H1 (cell line): ENCODE data around the gene PLP2. TPM values are rescaled to one million over a fixed set of nuclear protein-coding genes. Genes with fewer than 3 reads are reported as not detected.

ENCODE experiments used
- polyA plus RNA-seq, 7 experiments: library from polyadenylated mRNA; depleted of rRNA in 3 of 7; stranded (reverse) in 5 of 7; unstranded in 2 of 7; fragments of >200 nt in 5 of 7; fragments of 200-250 nt in 2 of 7; gene quantifications; 1 replicate in 5 of 7; 2 replicates in 1 of 7; 4 replicates in 1 of 7; pipeline versions ENCODE4 v1.2.1 to v1.2.3, GENCODE V29; 2011 to 2013; ENCODE audit warnings: missing spikeins in 2 of 7, mixed read lengths in 2 of 7
- small RNA-seq: library from polyadenylated mRNA; stranded (forward); fragments of <200 nt; extraction: miRNeasy Mini kit (QIAGEN cat#:217004); gene quantifications from one replicate; pipeline ENCODE3, GENCODE V24; 2013; ENCODE audit not compliant: insufficient read depth
- total RNA-seq: library from RNA; stranded (reverse); fragmentation: NEBNext Ultra II Directional; extraction: Animal tissue kit (Norgen Biotek cat#: 25700); gene quantifications from 2 replicates; pipeline ENCODE4 v1.2.1, GENCODE V29; 2021

Gene PLP2
- total and polyA plus RNA-seq, 2 of the 8 experiments (the other 6 are each of a cell fraction or from before 2014, with no cell fraction given), result 10.3 to 23.4 TPM

Small RNAs within 50 kb of the gene (small RNA-seq; reads per million reads assigned to genes)
- gene RN7SL262P, result not detected

Other genes starting within 250 kb of the PLP2 start
- gene OTUD5, start 214.3 kb upstream of the PLP2 start, total RNA-seq, result 50.0 and 53.5 TPM in 2 replicates
- gene OTUD5, start 214.3 kb upstream of the PLP2 start, polyA plus RNA-seq (2011; rRNA removed), result 46.3 and 60.4 TPM in 2 replicates
- 4.8 and 6.8 TPM in 2 replicates for gene KCND1, start 200.1 kb upstream of the PLP2 start, total RNA-seq
- gene KCND1, start 200.1 kb upstream of the PLP2 start, polyA plus RNA-seq (2011; rRNA removed), result 3.1 and 4.5 TPM in 2 replicates
- gene GRIPAP1, start 169.6 kb upstream of the PLP2 start, total RNA-seq, result 44.5 and 55.9 TPM in 2 replicates
- 21.6 and 26.6 TPM in 2 replicates for gene GRIPAP1, start 169.6 kb upstream of the PLP2 start, polyA plus RNA-seq (2011; rRNA removed)
- gene TFE3, start 128.5 kb upstream of the PLP2 start, total RNA-seq, result 52.9 and 55.2 TPM in 2 replicates
- gene TFE3, start 128.5 kb upstream of the PLP2 start, polyA plus RNA-seq (2011; rRNA removed), result 33.7 and 81.1 TPM in 2 replicates
- gene CCDC120, start 112.9 kb upstream of the PLP2 start, total RNA-seq, result 11.8 and 11.9 TPM in 2 replicates
- 4.9 and 8.6 TPM in 2 replicates for gene CCDC120, start 112.9 kb upstream of the PLP2 start, polyA plus RNA-seq (2011; rRNA removed)
- gene PRAF2, start 97.9 kb upstream of the PLP2 start, total RNA-seq, result 11.3 and 12.1 TPM in 2 replicates
- 15.4 and 18.9 TPM in 2 replicates for gene PRAF2, start 97.9 kb upstream of the PLP2 start, polyA plus RNA-seq (2011; rRNA removed)
- gene WDR45, start 92.0 kb upstream of the PLP2 start, total RNA-seq, result 26.0 and 27.9 TPM in 2 replicates
- gene WDR45, start 92.0 kb upstream of the PLP2 start, polyA plus RNA-seq (2011; rRNA removed), result 49.7 and 50.6 TPM in 2 replicates
- 16.8 and 17.9 TPM in 2 replicates for gene GPKOW, start 48.2 kb upstream of the PLP2 start, total RNA-seq
- 11.9 and 14.0 TPM in 2 replicates for gene GPKOW, start 48.2 kb upstream of the PLP2 start, polyA plus RNA-seq (2011; rRNA removed)
- gene MAGIX, start 9.1 kb upstream of the PLP2 start, total RNA-seq, result 0.37 and 0.46 TPM in 2 replicates
- gene MAGIX, start 9.1 kb upstream of the PLP2 start, polyA plus RNA-seq (2011; rRNA removed), result 1.1 and 1.9 TPM in 2 replicates
- 8.4 and 10.6 TPM in 2 replicates for gene PRICKLE3, start 14.5 kb downstream of the PLP2 start, total RNA-seq
- gene PRICKLE3, start 14.5 kb downstream of the PLP2 start, polyA plus RNA-seq (2011; rRNA removed), result 9.1 and 15.1 TPM in 2 replicates
- 10.2 and 10.8 TPM in 2 replicates for gene SYP, start 28.3 kb downstream of the PLP2 start, total RNA-seq
- gene SYP, start 28.3 kb downstream of the PLP2 start, polyA plus RNA-seq (2011; rRNA removed), result 4.3 and 7.2 TPM in 2 replicates
- gene CACNA1F, start 61.4 kb downstream of the PLP2 start, total RNA-seq, result 0.77 and 0.84 TPM in 2 replicates
- 0.59 and 1.7 TPM in 2 replicates for gene CACNA1F, start 61.4 kb downstream of the PLP2 start, polyA plus RNA-seq (2011; rRNA removed)
- 7.3 and 8.0 TPM in 2 replicates for gene CCDC22, start 63.6 kb downstream of the PLP2 start, total RNA-seq
- gene CCDC22, start 63.6 kb downstream of the PLP2 start, polyA plus RNA-seq (2011; rRNA removed), result 13.9 and 19.0 TPM in 2 replicates
- gene FOXP3, start 92.8 kb downstream of the PLP2 start, total RNA-seq, result 0.23 and 0.37 TPM in 2 replicates
- 0.54 and 0.67 TPM in 2 replicates for gene FOXP3, start 92.8 kb downstream of the PLP2 start, polyA plus RNA-seq (2011; rRNA removed)
- gene PPP1R3F, start 97.9 kb downstream of the PLP2 start, total RNA-seq, result 6.1 and 6.8 TPM in 2 replicates
- gene PPP1R3F, start 97.9 kb downstream of the PLP2 start, polyA plus RNA-seq (2011; rRNA removed), result 5.1 and 6.2 TPM in 2 replicates
- gene GAGE10, start 131.7 kb downstream of the PLP2 start, total RNA-seq, result not detected in 2 replicates
- gene GAGE10, start 131.7 kb downstream of the PLP2 start, polyA plus RNA-seq (2011; rRNA removed), result not detected in 2 replicates
- gene GAGE12J, start 150.1 kb downstream of the PLP2 start, total RNA-seq, result not detected in 2 replicates
- gene GAGE12J, start 150.1 kb downstream of the PLP2 start, polyA plus RNA-seq (2011; rRNA removed), result not detected in 2 replicates
- not detected in 2 replicates for gene GAGE13, start 159.7 kb downstream of the PLP2 start, total RNA-seq
- not detected in 2 replicates for gene GAGE13, start 159.7 kb downstream of the PLP2 start, polyA plus RNA-seq (2011; rRNA removed)